Measurements from ENCODE around the gene ZC3HAV1.

DNA sequence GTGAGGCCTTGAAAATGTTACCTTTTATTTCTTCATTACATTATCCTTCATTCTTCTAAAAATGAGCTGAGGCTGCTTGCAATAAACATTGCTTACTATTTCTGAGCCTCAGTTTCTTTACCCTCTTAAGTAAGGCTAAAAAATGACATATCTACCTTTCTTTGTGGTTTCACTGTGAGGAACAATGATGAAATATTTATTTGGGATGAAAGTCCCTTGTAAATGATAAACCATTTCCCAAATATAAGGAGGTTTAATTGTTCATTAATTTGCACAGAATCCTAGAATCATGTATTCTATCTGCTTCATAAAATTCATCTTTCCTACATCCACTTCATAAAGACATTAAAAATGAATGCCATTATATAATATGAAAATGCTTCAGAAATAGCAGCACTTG, 27.9 kb downstream of the ZC3HAV1 start:
- TF ChIP-seq, protein P1, sequence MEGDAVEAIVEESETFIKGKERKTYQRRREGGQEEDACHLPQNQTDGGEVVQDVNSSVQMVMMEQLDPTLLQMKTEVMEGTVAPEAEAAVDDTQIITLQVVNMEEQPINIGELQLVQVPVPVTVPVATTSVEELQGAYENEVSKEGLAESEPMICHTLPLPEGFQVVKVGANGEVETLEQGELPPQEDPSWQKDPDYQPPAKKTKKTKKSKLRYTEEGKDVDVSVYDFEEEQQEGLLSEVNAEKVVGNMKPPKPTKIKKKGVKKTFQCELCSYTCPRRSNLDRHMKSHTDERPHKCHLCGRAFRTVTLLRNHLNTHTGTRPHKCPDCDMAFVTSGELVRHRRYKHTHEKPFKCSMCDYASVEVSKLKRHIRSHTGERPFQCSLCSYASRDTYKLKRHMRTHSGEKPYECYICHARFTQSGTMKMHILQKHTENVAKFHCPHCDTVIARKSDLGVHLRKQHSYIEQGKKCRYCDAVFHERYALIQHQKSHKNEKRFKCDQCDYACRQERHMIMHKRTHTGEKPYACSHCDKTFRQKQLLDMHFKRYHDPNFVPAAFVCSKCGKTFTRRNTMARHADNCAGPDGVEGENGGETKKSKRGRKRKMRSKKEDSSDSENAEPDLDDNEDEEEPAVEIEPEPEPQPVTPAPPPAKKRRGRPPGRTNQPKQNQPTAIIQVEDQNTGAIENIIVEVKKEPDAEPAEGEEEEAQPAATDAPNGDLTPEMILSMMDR (IDR thresholded peaks at IDR 0.05), result no peak
- TF ChIP-seq POLR2AphosphoS5 (IDR thresholded peaks at IDR 0.05) (no peak), POLR2A (IDR thresholded peaks at IDR 0.05) (no peak)
